Right cardiac atrium (tissue), 5 donors: ENCODE measurements around the gene CACNA1B. TPM values are rescaled to one million over a fixed set of nuclear protein-coding genes. Genes with fewer than 3 reads are reported as not detected.
A peak's percentile ranks its signal among the peaks of the same experiment; 100 is the strongest.
"Not testable (repeated sequence)": the region's sequence is repeated elsewhere in the genome, so short reads cannot be mapped to it uniquely, and the experiment has no call there.

Source experiments
- ATAC-seq, 2 donors: fragments of 200-7000 bp; cut with Tn5 transposase; one replicate each; pipeline versions ENCODE4 v1.8.0 to v1.9.1; 2020; ENCODE audit warnings: moderate library complexity in 2 of 2, mild to moderate bottlenecking in 1 of 2
- DNase-seq, 3 donors: peaks; one replicate each; pipeline ENCODE4 v3.0.0-alpha.2; 2020
- H3K27ac ChIP-seq: one replicate; pipeline ENCODE4 v1.5.1; 2013; ENCODE audit warnings: mild to moderate bottlenecking, low read length, control low read depth, moderate library complexity
- H3K27me3 ChIP-seq: one replicate; pipeline ENCODE4 v1.6.1; 2013; ENCODE audit not compliant: control insufficient read depth, insufficient read depth
- H3K4me1 ChIP-seq: one replicate; pipeline ENCODE4 v1.6.1; 2013; ENCODE audit warnings: low read length; ENCODE audit not compliant: control insufficient read depth, insufficient read depth
- H3K4me3 ChIP-seq: one replicate; pipeline ENCODE4 v1.5.1; 2013; ENCODE audit warnings: low read length, control low read depth
- H3K9me3 ChIP-seq: one replicate; pipeline ENCODE4 v1.6.1; 2013; ENCODE audit warnings: low read length; ENCODE audit not compliant: control insufficient read depth
- WGBS: extraction: QIAGEN DNeasy Blood & Tissue Kit; methylation state at CpG from one replicate; pipeline ENCODE4 v1.1.7; 2013; 5-methylcytosine and 5-hydroxymethylcytosine counted together
- intact Hi-C, 4 donors: fragments of 100-400 bp; cut with DNase I; formaldehyde crosslinking; loops; one replicate each; pipeline versions ENCODE4 v1.11.0 to v1.14.0; 2022 to 2023
- polyA plus RNA-seq: library from polyadenylated mRNA; stranded (reverse); fragments of 200-250 nt; gene quantifications from one replicate; pipeline ENCODE4 v1.2.3, GENCODE V29; 2013
- total RNA-seq, 4 donors: library from RNA; stranded (reverse); fragmentation: NEBNext Ultra II Directional; extraction: Animal tissue kit (Norgen Biotek cat#: 25700); gene quantifications; one replicate each; pipeline ENCODE4 v1.2.1, GENCODE V29; 2021
- donor health status: healthy with polysubstance abuse.
- donor health status: DM: no; HTN: yes; CAD: no.
- donor health status: DM: no; HTN: no; CAD: no.
- donor health status: DM: no; HTN: yes; CAD: no; lungs with severe emphysema.
- donor health status: DM: yes; HTN: yes; CAD: no.

CACNA1B gene
- total and polyA plus RNA-seq, 5 donors, result 0.05 to 0.44 (median 0.09) TPM

- DNase-seq (no peak), ATAC-seq (no peak)
- intact Hi-C loops, result no loop called here
Observed at GRCh38 chr9:138112090-138112748, 234.6 kb downstream of the CACNA1B start.

GRCh38 chr9:138112791-138113600, 235.4 kb downstream of the CACNA1B start:
- H3K27me3 ChIP-seq, result no peaks in the 10 kb centered on the region
- no peak overlapping the region for H3K4me3 ChIP-seq
- ATAC-seq (no peak), DNase-seq (peak in 1 of 3 donors; percentile 16)
- WGBS, result 87% methylated on average over 36 of the region's 36 CpGs
- no peak overlapping the region for H3K27ac ChIP-seq
- intact Hi-C loops, result no loop called here
- H3K4me1 ChIP-seq, result no peaks in the 10 kb centered on the region
- no peaks in the 10 kb centered on the region for H3K9me3 ChIP-seq

More at GRCh38 chr9:138112090-138112748, 234.6 kb downstream of the CACNA1B start:
- no peaks in the 10 kb centered on the region for H3K27me3 ChIP-seq
- 87% methylated on average over 16 of the region's 16 CpGs for WGBS
- no peak overlapping the region for H3K27ac ChIP-seq
- H3K9me3 ChIP-seq, result no peaks in the 10 kb centered on the region
- no peak overlapping the region for H3K4me3 ChIP-seq
- H3K4me1 ChIP-seq, result no peaks in the 10 kb centered on the region

- H3K27ac ChIP-seq, ATAC-seq, H3K4me1 ChIP-seq, intact Hi-C loops, H3K27me3 ChIP-seq, H3K4me3 ChIP-seq, H3K9me3 ChIP-seq: not testable (repeated sequence)
- peak in 1 of 3 donors; percentile 6 for DNase-seq
- WGBS, result 88% methylated on average over 23 of the region's 23 CpGs
Observed at GRCh38 chr9:138113701-138114325, 236.2 kb downstream of the CACNA1B start.

GRCh38 chr9:138114501-138115245, 237.1 kb downstream of the CACNA1B start:
- Histone ChIP-seq H3K27ac (no peak overlapping the region), H3K9me3 (no peaks in the 10 kb centered on the region), H3K4me3 (no peak overlapping the region), H3K27me3 (no peaks in the 10 kb centered on the region), H3K4me1 (no peaks in the 10 kb centered on the region)
- ATAC-seq (no peak), DNase-seq (no peak)
- intact Hi-C loops, result no loop called here
- 80% methylated on average over 10 of the region's 10 CpGs for WGBS

- intact Hi-C loops, result no loop called here
- ATAC-seq (no peak), DNase-seq (no peak)
- H3K4me1 ChIP-seq, result no peaks in the 10 kb centered on the region
- H3K27ac ChIP-seq, result no peak overlapping the region
- WGBS, result 85% methylated on average over 7 of the region's 7 CpGs
- H3K27me3 ChIP-seq, result no peaks in the 10 kb centered on the region
- no peak overlapping the region for H3K4me3 ChIP-seq
- H3K9me3 ChIP-seq, result no peaks in the 10 kb centered on the region
Observed at GRCh38 chr9:138115506-138115905, 237.9 kb downstream of the CACNA1B start.

GRCh38 chr9:138116521-138116920, 238.9 kb downstream of the CACNA1B start:
- H3K27ac ChIP-seq, result no peak overlapping the region
- ATAC-seq (no peak), DNase-seq (no peak)
- no peak overlapping the region for H3K4me3 ChIP-seq
- intact Hi-C loops, result no loop called here
- 81% methylated on average over 6 of the region's 6 CpGs for WGBS
- H3K9me3 ChIP-seq, result no peaks in the 10 kb centered on the region
- no peaks in the 10 kb centered on the region for H3K4me1 ChIP-seq
- no peaks in the 10 kb centered on the region for H3K27me3 ChIP-seq

- no peaks in the 10 kb centered on the region for H3K27me3 ChIP-seq
- H3K27ac ChIP-seq, result no peak overlapping the region
- no peak for ATAC-seq
- no peak overlapping the region for H3K4me3 ChIP-seq
- DNase-seq, result no peak
- no peaks in the 10 kb centered on the region for H3K9me3 ChIP-seq
- WGBS, result 79% methylated on average over 14 of the region's 14 CpGs
- no peaks in the 10 kb centered on the region for H3K4me1 ChIP-seq
- intact Hi-C loops, result no loop called here
Observed at GRCh38 chr9:138117101-138117750, 239.6 kb downstream of the CACNA1B start.

GRCh38 chr9:138117836-138118235, 240.3 kb downstream of the CACNA1B start:
- no peaks in the 10 kb centered on the region for H3K27me3 ChIP-seq
- H3K4me1 ChIP-seq, result no peaks in the 10 kb centered on the region
- no peak overlapping the region for H3K27ac ChIP-seq
- intact Hi-C loops, result no loop called here
- H3K4me3 ChIP-seq, result no peak overlapping the region
- H3K9me3 ChIP-seq, result no peaks in the 10 kb centered on the region
- WGBS, result 68% methylated on average over 6 of the region's 6 CpGs
- DNase-seq, result peak in 1 of 3 donors; percentile 16
- no peak for ATAC-seq

- H3K4me3 ChIP-seq, result no peak overlapping the region
- DNase-seq (no peak), ATAC-seq (peak in 1 of 2 donors; percentile 22)
- H3K9me3 ChIP-seq, result no peaks in the 10 kb centered on the region
- H3K27ac ChIP-seq, result no peak overlapping the region
- no peaks in the 10 kb centered on the region for H3K27me3 ChIP-seq
- no peaks in the 10 kb centered on the region for H3K4me1 ChIP-seq
- intact Hi-C loops, result no loop called here
- WGBS, result 91% methylated on average over 14 of the region's 14 CpGs
Observed at GRCh38 chr9:138118601-138119071, 241.1 kb downstream of the CACNA1B start.

GRCh38 chr9:138119202-138120027, 241.8 kb downstream of the CACNA1B start:
- H3K9me3 ChIP-seq, result no peaks in the 10 kb centered on the region
- no peak overlapping the region for H3K4me3 ChIP-seq
- no peaks in the 10 kb centered on the region for H3K4me1 ChIP-seq
- WGBS, result 83% methylated on average over 25 of the region's 25 CpGs
- H3K27ac ChIP-seq, result no peak overlapping the region
- ATAC-seq, result no peak
- H3K27me3 ChIP-seq, result no peaks in the 10 kb centered on the region
- DNase-seq, result peak in 1 of 3 donors; percentile 16
- intact Hi-C loops, result no loop called here
